Measurements from ENCODE around the gene SPOCK1. TPM values are rescaled to one million over a fixed set of nuclear protein-coding genes. Genes with fewer than 3 reads are reported as not detected.

Gene SPOCK1
- total RNA-seq, 1 experiment from 2014 or later = 0.27 TPM

GRCh38 chr5:137488516-137488915, 10.6 kb downstream of the SPOCK1 start:
- intact Hi-C loops (cut with micrococcal nuclease) = no loop called here

More at GRCh38 chr5:137488516-137488915, 10.6 kb downstream of the SPOCK1 start:
- Histone ChIP-seq H3K9me3 (ENCODE audit: control insufficient read depth in 1 of 2, insufficient read depth in 1 of 2, low read depth in 1 of 2, low read length in 2 of 2) (no peaks in the 10 kb centered on the region), H3K79me2 (ENCODE audit: insufficient read depth, low read length) (no peaks in the 10 kb centered on the region), H3K4me3 (replicated peaks in 1 of 2; ENCODE audit: low read depth in 1 of 2, low read length in 2 of 2) (no peak overlapping the region), H3K27ac (ENCODE audit: low read depth, low read length) (no peak overlapping the region), H3K9ac (ENCODE audit: low read length) (no peak overlapping the region), H4K20me1 (ENCODE audit: insufficient read depth) (no peaks in the 10 kb centered on the region), H3K36me3 (ENCODE audit: control insufficient read depth in 1 of 2, insufficient read depth in 2 of 2, low read length in 2 of 2) (no peaks in the 10 kb centered on the region), H3K27me3 (ENCODE audit: insufficient read depth, low read length) (peaks cover 6% of the 10 kb centered on the region; the same call in 1 of the 2 replicates), H3K4me2 (ENCODE audit: low read length) (no peak overlapping the region), H3K9me2 (ENCODE audit: insufficient read depth) (no peaks in the 10 kb centered on the region), H2AFZ (ENCODE audit: low read depth, low read length, poor library complexity, severe bottlenecking) (no peak overlapping the region), H3K4me1 (ENCODE audit: control insufficient read depth in 1 of 2, insufficient read depth in 2 of 2, low read length in 2 of 2) (no peaks in the 10 kb centered on the region)
- ChIA-PET CTCF (no interaction called here), POLR2A (no interaction called here), RAD21 (ENCODE audit: low non-redundant PET in 1 of 2, low total read pairs in 2 of 2, uncharacterized antibody in 2 of 2, unreplicated experiment in 2 of 2) (no interaction called here)
- DNase-seq (ENCODE audit: low read depth, low spot score) = no peak
- TF ChIP-seq EZH2phosphoT487 (IDR thresholded peaks at IDR 0.05; ENCODE audit: borderline replicate concordance) = no peak
- TF ChIP-seq ELF1 (IDR thresholded peaks at IDR 0.05; ENCODE audit: borderline replicate concordance, low read depth) = no peak
- TF ChIP-seq MAX (IDR thresholded peaks at IDR 0.05) = no peak
- TF ChIP-seq RAD21 (IDR thresholded peaks at IDR 0.05; ENCODE audit: low read depth) = no peak
- TF ChIP-seq POLR2A (IDR thresholded peaks at IDR 0.05; ENCODE audit: borderline replicate concordance, extremely low read depth, insufficient read depth, insufficient read length) = no peak
- no peak for TF ChIP-seq YY1 (IDR thresholded peaks at IDR 0.05; ENCODE audit: extremely low read depth, insufficient replicate concordance, low read depth, low read length)
- no peak for TF ChIP-seq REST (IDR thresholded peaks at IDR 0.05; ENCODE audit: low read depth)
- no peak for TF ChIP-seq SIN3A (IDR thresholded peaks at IDR 0.05; ENCODE audit: low read depth)
- no peak for TF ChIP-seq EGR1 (IDR thresholded peaks at IDR 0.05; ENCODE audit: low read depth)
- TF ChIP-seq POLR2AphosphoS5 (IDR thresholded peaks at IDR 0.05; ENCODE audit: low read depth, low read length) = no peak
- no peak for TF ChIP-seq EZH2 (IDR thresholded peaks at IDR 0.05)
- TF ChIP-seq FOSL1 (IDR thresholded peaks at IDR 0.05; ENCODE audit: low read depth) = no peak
- no peak for TF ChIP-seq CBX3 (IDR thresholded peaks at IDR 0.05; ENCODE audit: low read depth)
- TF ChIP-seq SRF (IDR thresholded peaks at IDR 0.05; ENCODE audit: low read depth) = no peak
- no peak for TF ChIP-seq TCF7L2 (IDR thresholded peaks at IDR 0.05; ENCODE audit: borderline replicate concordance, extremely low read depth, insufficient read depth, insufficient read length)
- no peak for TF ChIP-seq ZNF274 (IDR thresholded peaks at IDR 0.05; ENCODE audit: low read depth, low read length)
- TF ChIP-seq ZBTB33 (IDR thresholded peaks at IDR 0.05; ENCODE audit: extremely low read depth, insufficient replicate concordance, low read length) = no peak
- no peak for TF ChIP-seq SP1 (IDR thresholded peaks at IDR 0.05; ENCODE audit: low read depth)
- no peak for TF ChIP-seq CEBPB (IDR thresholded peaks at IDR 0.05; ENCODE audit: low read depth)
- no peak for TF ChIP-seq CTCF (IDR thresholded peaks at IDR 0.05 in 2 of 3, conservative IDR thresholded peaks at IDR 0.05 in 1 of 3; ENCODE audit: borderline replicate concordance in 1 of 3, insufficient read depth in 1 of 3, low read depth in 2 of 3, low read length in 2 of 3)
- ATAC-seq = no peak
- no TSS peak for BruUV-seq (replicated peaks)

Measured in HCT116 (cell line).